Loucy (cell line): Measurements from ENCODE around the gene GREB1L.

Experiments
- EZH2phosphoT487 ChIP-seq: fragments of 200-600 bp; IDR thresholded peaks from 2 replicates; pipeline ENCODE4 v1.6.1; 2018; ENCODE audit warnings: antibody characterized with exemption, mild to moderate bottlenecking, moderate library complexity, borderline replicate concordance
- TF ChIP-seq, protein P1 (sequence below): fragments of 200-600 bp; sonication (generic); conservative IDR thresholded peaks from 2 replicates; pipeline ENCODE4 v1.5.1; 2014; ENCODE audit warnings: mild to moderate bottlenecking, antibody characterized with exemption, low read length

DNA sequence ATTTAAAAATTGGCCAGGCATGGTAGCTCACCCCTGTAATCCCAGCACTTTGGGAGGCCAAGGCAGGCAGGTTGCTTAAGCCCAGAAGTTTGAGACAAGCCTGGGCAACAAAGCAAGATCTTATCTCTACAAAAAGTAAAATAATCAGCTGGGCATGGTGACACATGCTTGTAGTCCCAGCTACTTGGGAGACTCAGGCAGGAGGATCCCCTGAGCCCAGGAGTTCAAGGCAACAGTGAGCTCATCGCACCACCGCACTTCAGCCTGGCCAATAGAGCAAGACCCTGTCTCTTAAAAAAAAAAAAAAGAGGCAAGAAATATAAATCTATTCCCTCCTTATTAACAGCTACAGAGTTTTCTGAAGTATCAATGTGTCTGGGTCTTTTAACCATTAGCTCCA, 306.6 kb downstream of the GREB1L start:
- TF ChIP-seq, protein P1, sequence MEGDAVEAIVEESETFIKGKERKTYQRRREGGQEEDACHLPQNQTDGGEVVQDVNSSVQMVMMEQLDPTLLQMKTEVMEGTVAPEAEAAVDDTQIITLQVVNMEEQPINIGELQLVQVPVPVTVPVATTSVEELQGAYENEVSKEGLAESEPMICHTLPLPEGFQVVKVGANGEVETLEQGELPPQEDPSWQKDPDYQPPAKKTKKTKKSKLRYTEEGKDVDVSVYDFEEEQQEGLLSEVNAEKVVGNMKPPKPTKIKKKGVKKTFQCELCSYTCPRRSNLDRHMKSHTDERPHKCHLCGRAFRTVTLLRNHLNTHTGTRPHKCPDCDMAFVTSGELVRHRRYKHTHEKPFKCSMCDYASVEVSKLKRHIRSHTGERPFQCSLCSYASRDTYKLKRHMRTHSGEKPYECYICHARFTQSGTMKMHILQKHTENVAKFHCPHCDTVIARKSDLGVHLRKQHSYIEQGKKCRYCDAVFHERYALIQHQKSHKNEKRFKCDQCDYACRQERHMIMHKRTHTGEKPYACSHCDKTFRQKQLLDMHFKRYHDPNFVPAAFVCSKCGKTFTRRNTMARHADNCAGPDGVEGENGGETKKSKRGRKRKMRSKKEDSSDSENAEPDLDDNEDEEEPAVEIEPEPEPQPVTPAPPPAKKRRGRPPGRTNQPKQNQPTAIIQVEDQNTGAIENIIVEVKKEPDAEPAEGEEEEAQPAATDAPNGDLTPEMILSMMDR: no peak
- TF ChIP-seq EZH2phosphoT487: no peak
